Uterus (tissue), 2 donors: ENCODE data around the gene P2RX2.

Experiments
- POLR2A ChIP-seq, 2 donors: fragments of 450-650 bp; IDR thresholded peaks; one replicate each; pipeline ENCODE4 v1.6.1; 2016; ENCODE audit warnings: antibody characterized with exemption in 2 of 2, mild to moderate bottlenecking in 1 of 2, moderate library complexity in 1 of 2
- TF ChIP-seq, protein P1 (sequence below), 4 experiments: fragments of 200-600 bp in 2 of 4; fragments of 450-650 bp in 2 of 4; sonication (generic) in 2 of 4; IDR thresholded peaks; one replicate each; pipeline ENCODE4 v1.5.1; 2016 to 2019; ENCODE audit warnings: antibody characterized with exemption in 4 of 4, mild to moderate bottlenecking in 2 of 4, moderate library complexity in 1 of 4

DNA sequence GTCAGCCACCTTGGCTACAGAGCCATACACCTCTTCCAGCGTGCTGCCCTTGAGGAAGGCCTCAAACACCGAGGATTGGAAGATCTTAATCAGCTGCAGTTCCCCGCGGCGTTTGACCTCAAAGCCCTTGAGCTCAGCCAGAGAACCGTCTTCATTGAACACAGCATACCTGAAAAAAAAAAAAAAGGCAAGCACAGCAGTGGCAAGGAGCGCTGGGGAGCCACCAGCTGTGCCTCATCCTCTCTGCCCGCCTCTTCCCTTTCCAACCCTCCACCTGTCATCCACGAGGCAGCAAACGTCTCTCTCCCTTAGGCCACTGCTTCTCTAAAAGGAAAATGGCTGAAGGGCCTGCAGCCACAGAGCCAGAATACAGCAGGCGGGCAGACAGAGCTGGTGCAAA lies 42.4 kb downstream of the P2RX2 start:
- TF ChIP-seq, protein P1, sequence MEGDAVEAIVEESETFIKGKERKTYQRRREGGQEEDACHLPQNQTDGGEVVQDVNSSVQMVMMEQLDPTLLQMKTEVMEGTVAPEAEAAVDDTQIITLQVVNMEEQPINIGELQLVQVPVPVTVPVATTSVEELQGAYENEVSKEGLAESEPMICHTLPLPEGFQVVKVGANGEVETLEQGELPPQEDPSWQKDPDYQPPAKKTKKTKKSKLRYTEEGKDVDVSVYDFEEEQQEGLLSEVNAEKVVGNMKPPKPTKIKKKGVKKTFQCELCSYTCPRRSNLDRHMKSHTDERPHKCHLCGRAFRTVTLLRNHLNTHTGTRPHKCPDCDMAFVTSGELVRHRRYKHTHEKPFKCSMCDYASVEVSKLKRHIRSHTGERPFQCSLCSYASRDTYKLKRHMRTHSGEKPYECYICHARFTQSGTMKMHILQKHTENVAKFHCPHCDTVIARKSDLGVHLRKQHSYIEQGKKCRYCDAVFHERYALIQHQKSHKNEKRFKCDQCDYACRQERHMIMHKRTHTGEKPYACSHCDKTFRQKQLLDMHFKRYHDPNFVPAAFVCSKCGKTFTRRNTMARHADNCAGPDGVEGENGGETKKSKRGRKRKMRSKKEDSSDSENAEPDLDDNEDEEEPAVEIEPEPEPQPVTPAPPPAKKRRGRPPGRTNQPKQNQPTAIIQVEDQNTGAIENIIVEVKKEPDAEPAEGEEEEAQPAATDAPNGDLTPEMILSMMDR (IDR thresholded peaks at IDR 0.05): no peak
- TF ChIP-seq POLR2A (IDR thresholded peaks at IDR 0.05): no peak
